ENCODE results near the gene HLA-DOB.

The HLA-DOB gene

GRCh38 chr6:32835167-32835893 is 18.5 kb upstream of the HLA-DOB start:
- Mint-ChIP-seq H3K4me3 (no peak overlapping the region), H3K27ac (no peak overlapping the region), H3K27me3 (ENCODE audit: low read depth, poor library complexity) (peaks cover 93% of the 10 kb centered on the region), H3K9me3 (no peaks in the 10 kb centered on the region), H3K36me3 (ENCODE audit: low read depth) (no peaks in the 10 kb centered on the region), H3K4me1 (peaks cover 12% of the 10 kb centered on the region)
- no peak for TF ChIP-seq CTCF (IDR thresholded peaks at IDR 0.05)
- DNase-seq, result no peak

- H3K27me3 Mint-ChIP-seq (ENCODE audit: low read depth, poor library complexity), result peaks cover 78% of the 10 kb centered on the region
- no peak overlapping the region for H3K27ac Mint-ChIP-seq
- H3K9me3 Mint-ChIP-seq, result no peaks in the 10 kb centered on the region
- H3K36me3 Mint-ChIP-seq (ENCODE audit: low read depth), result no peaks in the 10 kb centered on the region
- no peak for DNase-seq
- no peak overlapping the region for H3K4me3 Mint-ChIP-seq
- no peak for TF ChIP-seq CTCF (IDR thresholded peaks at IDR 0.05)
- peaks cover 12% of the 10 kb centered on the region for H3K4me1 Mint-ChIP-seq
These were observed 16.9 kb upstream of the HLA-DOB start for GRCh38 chr6:32833664-32834063.

GRCh38 chr6:32832535-32832934 is 15.7 kb upstream of the HLA-DOB start:
- no peak for TF ChIP-seq CTCF (IDR thresholded peaks at IDR 0.05)

GRCh38 chr6:32830936-32831335 is 14.1 kb upstream of the HLA-DOB start:
- H3K9me3 Mint-ChIP-seq, result no peaks in the 10 kb centered on the region
- peaks cover 82% of the 10 kb centered on the region for H3K27me3 Mint-ChIP-seq (ENCODE audit: low read depth, poor library complexity)
- H3K36me3 Mint-ChIP-seq (ENCODE audit: low read depth), result no peaks in the 10 kb centered on the region

More at GRCh38 chr6:32832535-32832934, 15.7 kb upstream of the HLA-DOB start:
- no peaks in the 10 kb centered on the region for H3K9me3 Mint-ChIP-seq
- peaks cover 10% of the 10 kb centered on the region for H3K4me1 Mint-ChIP-seq
- no peak for DNase-seq
- H3K27ac Mint-ChIP-seq, result no peak overlapping the region
- H3K36me3 Mint-ChIP-seq (ENCODE audit: low read depth), result no peaks in the 10 kb centered on the region
- H3K4me3 Mint-ChIP-seq, result no peak overlapping the region
- H3K27me3 Mint-ChIP-seq (ENCODE audit: low read depth, poor library complexity), result peaks cover 82% of the 10 kb centered on the region

GRCh38 chr6:32830017-32830416 is 13.2 kb upstream of the HLA-DOB start:
- H3K27me3 Mint-ChIP-seq (ENCODE audit: low read depth, poor library complexity), result peaks cover 76% of the 10 kb centered on the region
- H3K4me1 Mint-ChIP-seq, result no peaks in the 10 kb centered on the region
- no peaks in the 10 kb centered on the region for H3K36me3 Mint-ChIP-seq (ENCODE audit: low read depth)
- no peak for TF ChIP-seq CTCF (IDR thresholded peaks at IDR 0.05)
- no peaks in the 10 kb centered on the region for H3K9me3 Mint-ChIP-seq
- H3K4me3 Mint-ChIP-seq, result no peak overlapping the region
- DNase-seq, result no peak
- H3K27ac Mint-ChIP-seq, result no peak overlapping the region

More at GRCh38 chr6:32830936-32831335, 14.1 kb upstream of the HLA-DOB start:
- TF ChIP-seq CTCF (IDR thresholded peaks at IDR 0.05), result no peak
- H3K4me1 Mint-ChIP-seq, result no peaks in the 10 kb centered on the region
- H3K4me3 Mint-ChIP-seq, result no peak overlapping the region
- H3K27ac Mint-ChIP-seq, result no peak overlapping the region
- no peak for DNase-seq

- Mint-ChIP-seq H3K36me3 (ENCODE audit: low read depth) (no peaks in the 10 kb centered on the region), H3K27ac (no peak overlapping the region), H3K9me3 (no peaks in the 10 kb centered on the region), H3K27me3 (ENCODE audit: low read depth, poor library complexity) (peaks cover 75% of the 10 kb centered on the region), H3K4me3 (no peak overlapping the region), H3K4me1 (no peaks in the 10 kb centered on the region)
- DNase-seq, result no peak
- TF ChIP-seq CTCF (IDR thresholded peaks at IDR 0.05), result no peak
These were observed 12.7 kb upstream of the HLA-DOB start for GRCh38 chr6:32829495-32829894.
